ENCODE data around the gene ATP6V1C2. TPM values are rescaled to one million over a fixed set of nuclear protein-coding genes. Genes with fewer than 3 reads are reported as not detected.

ATP6V1C2 gene
- polyA plus RNA-seq, 1 donor from 2014 or later = not detected

DNA sequence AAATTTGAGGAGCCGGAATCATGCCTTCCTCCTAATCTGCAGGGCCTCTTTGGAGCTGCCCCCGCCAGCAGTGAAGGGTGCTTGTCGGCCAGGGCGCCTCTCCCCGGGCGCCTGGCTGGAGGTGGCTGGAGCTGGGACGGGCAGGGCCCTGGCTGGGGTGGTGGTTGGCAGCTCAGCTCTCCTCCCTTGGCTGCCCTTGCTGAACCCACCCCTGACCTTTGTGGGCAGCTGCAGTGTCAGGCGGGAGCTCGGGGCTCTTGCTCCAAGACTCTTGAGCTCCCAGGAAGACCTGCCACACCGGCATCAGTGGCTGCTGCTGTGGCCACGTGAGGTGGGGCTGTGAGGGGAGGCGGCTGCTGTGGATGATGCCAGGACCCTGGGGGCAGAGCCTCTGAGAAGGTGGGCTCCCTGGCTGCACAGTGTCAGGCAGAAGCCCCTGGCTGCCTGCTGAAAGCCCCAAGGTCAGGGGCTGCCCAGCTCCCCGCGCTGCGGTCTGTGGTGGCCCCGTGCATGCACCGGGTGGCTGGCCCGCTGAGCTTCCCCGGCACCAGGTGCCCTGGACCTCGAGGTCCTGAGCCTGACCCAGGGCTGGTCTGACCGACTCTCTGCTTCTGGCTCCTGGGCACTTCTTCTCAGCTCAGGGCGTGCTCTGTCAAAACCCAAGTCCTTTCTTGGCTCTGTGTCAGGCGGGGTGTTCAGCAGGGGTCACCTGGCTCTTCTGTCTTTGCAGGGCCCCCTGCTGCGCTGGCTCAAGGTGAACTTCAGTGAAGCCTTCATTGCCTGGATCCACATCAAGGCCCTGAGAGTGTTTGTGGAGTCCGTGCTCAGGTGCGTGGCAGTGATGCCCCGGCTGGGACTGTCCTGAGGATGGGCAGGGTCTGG lies 56.7 kb downstream of the ATP6V1C2 start:
- H3K36me3 ChIP-seq (ENCODE audit: insufficient read depth, low read length) = no peaks in the 10 kb centered on the region
- no peak overlapping the region for H2AFZ ChIP-seq (ENCODE audit: low read depth, low read length)
- no peak overlapping the region for H3K27ac ChIP-seq (ENCODE audit: low read length)
- H3F3A ChIP-seq (ENCODE audit: insufficient read depth, low read length, poor library complexity, severe bottlenecking) = no peaks in the 10 kb centered on the region
- no peak overlapping the region for H3K9ac ChIP-seq (ENCODE audit: low read length)
- no peak overlapping the region for H3K4me3 ChIP-seq (ENCODE audit: low read length)
- H3K9me3 ChIP-seq (ENCODE audit: low read length) = no peaks in the 10 kb centered on the region
- H4K20me1 ChIP-seq (ENCODE audit: insufficient read depth) = no peaks in the 10 kb centered on the region
- H3K4me2 ChIP-seq (ENCODE audit: low read length) = no peak overlapping the region
- TF ChIP-seq RAD21 (conservative IDR thresholded peaks at IDR 0.05) = no peak
- no peak for TF ChIP-seq POLR2AphosphoS5 (IDR thresholded peaks at IDR 0.05)
- TF ChIP-seq MXI1 (conservative IDR thresholded peaks at IDR 0.05; ENCODE audit: poor library complexity, severe bottlenecking) = no peak
- no peak for TF ChIP-seq CTCF (IDR thresholded peaks at IDR 0.05; ENCODE audit: poor library complexity, severe bottlenecking)
- no peak for TF ChIP-seq EZH2 (IDR thresholded peaks at IDR 0.05; ENCODE audit: borderline replicate concordance, insufficient read depth, low read length, poor library complexity, severe bottlenecking)
- no peak for TF ChIP-seq SMC3 (conservative IDR thresholded peaks at IDR 0.05; ENCODE audit: poor library complexity)
- TF ChIP-seq EP300 (conservative IDR thresholded peaks at IDR 0.05; ENCODE audit: poor library complexity, severe bottlenecking) = no peak
- TF ChIP-seq, protein P1, sequence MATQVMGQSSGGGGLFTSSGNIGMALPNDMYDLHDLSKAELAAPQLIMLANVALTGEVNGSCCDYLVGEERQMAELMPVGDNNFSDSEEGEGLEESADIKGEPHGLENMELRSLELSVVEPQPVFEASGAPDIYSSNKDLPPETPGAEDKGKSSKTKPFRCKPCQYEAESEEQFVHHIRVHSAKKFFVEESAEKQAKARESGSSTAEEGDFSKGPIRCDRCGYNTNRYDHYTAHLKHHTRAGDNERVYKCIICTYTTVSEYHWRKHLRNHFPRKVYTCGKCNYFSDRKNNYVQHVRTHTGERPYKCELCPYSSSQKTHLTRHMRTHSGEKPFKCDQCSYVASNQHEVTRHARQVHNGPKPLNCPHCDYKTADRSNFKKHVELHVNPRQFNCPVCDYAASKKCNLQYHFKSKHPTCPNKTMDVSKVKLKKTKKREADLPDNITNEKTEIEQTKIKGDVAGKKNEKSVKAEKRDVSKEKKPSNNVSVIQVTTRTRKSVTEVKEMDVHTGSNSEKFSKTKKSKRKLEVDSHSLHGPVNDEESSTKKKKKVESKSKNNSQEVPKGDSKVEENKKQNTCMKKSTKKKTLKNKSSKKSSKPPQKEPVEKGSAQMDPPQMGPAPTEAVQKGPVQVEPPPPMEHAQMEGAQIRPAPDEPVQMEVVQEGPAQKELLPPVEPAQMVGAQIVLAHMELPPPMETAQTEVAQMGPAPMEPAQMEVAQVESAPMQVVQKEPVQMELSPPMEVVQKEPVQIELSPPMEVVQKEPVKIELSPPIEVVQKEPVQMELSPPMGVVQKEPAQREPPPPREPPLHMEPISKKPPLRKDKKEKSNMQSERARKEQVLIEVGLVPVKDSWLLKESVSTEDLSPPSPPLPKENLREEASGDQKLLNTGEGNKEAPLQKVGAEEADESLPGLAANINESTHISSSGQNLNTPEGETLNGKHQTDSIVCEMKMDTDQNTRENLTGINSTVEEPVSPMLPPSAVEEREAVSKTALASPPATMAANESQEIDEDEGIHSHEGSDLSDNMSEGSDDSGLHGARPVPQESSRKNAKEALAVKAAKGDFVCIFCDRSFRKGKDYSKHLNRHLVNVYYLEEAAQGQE (IDR thresholded peaks at IDR 0.05; ENCODE audit: borderline replicate concordance) = no peak
- TF ChIP-seq TAF1 (IDR thresholded peaks at IDR 0.05; ENCODE audit: low read depth) = no peak
- no peaks in the 10 kb centered on the region for H3K9me2 ChIP-seq (ENCODE audit: insufficient read depth, low read length)
- no peaks in the 10 kb centered on the region for H3K27me3 ChIP-seq (ENCODE audit: insufficient read depth, low read depth, low read length)
- H3K79me2 ChIP-seq (replicated peaks; ENCODE audit: insufficient read depth, low read length) = no peaks in the 10 kb centered on the region

GRCh38 chr2:10778724-10779115 lies 57.3 kb downstream of the ATP6V1C2 start:
- H3K27me3 ChIP-seq (ENCODE audit: insufficient read depth, low read depth, low read length) = no peaks in the 10 kb centered on the region
- no peaks in the 10 kb centered on the region for H4K20me1 ChIP-seq (ENCODE audit: insufficient read depth)
- H3K4me2 ChIP-seq (ENCODE audit: low read length) = no peak overlapping the region
- H3K36me3 ChIP-seq (ENCODE audit: insufficient read depth, low read length) = no peaks in the 10 kb centered on the region
- no peak overlapping the region for H3K27ac ChIP-seq (ENCODE audit: low read length)
- H2AFZ ChIP-seq (ENCODE audit: low read depth, low read length) = no peak overlapping the region
- no peaks in the 10 kb centered on the region for H3K9me2 ChIP-seq (ENCODE audit: insufficient read depth, low read length)
- no peaks in the 10 kb centered on the region for H3K9me3 ChIP-seq (ENCODE audit: low read length)
- H3K79me2 ChIP-seq (replicated peaks; ENCODE audit: insufficient read depth, low read length) = no peaks in the 10 kb centered on the region
- no peak overlapping the region for H3K4me3 ChIP-seq (ENCODE audit: low read length)
- H3F3A ChIP-seq (ENCODE audit: insufficient read depth, low read length, poor library complexity, severe bottlenecking) = no peaks in the 10 kb centered on the region
- no peak for TF ChIP-seq MXI1 (conservative IDR thresholded peaks at IDR 0.05; ENCODE audit: poor library complexity, severe bottlenecking)
- no peak for TF ChIP-seq POLR2AphosphoS5 (IDR thresholded peaks at IDR 0.05)
- no peak for TF ChIP-seq TAF1 (IDR thresholded peaks at IDR 0.05; ENCODE audit: low read depth)
- TF ChIP-seq EZH2 (IDR thresholded peaks at IDR 0.05; ENCODE audit: borderline replicate concordance, insufficient read depth, low read length, poor library complexity, severe bottlenecking) = no peak
- TF ChIP-seq SMC3 (conservative IDR thresholded peaks at IDR 0.05; ENCODE audit: poor library complexity) = no peak
- TF ChIP-seq CTCF (IDR thresholded peaks at IDR 0.05; ENCODE audit: poor library complexity, severe bottlenecking) = no peak
- TF ChIP-seq RAD21 (conservative IDR thresholded peaks at IDR 0.05) = no peak
- TF ChIP-seq EP300 (conservative IDR thresholded peaks at IDR 0.05; ENCODE audit: poor library complexity, severe bottlenecking) = no peak
- TF ChIP-seq, protein P1 (IDR thresholded peaks at IDR 0.05; ENCODE audit: borderline replicate concordance) = no peak
- H3K9ac ChIP-seq (ENCODE audit: low read length) = no peak overlapping the region

Measured in neural cell (in vitro differentiated cells).